DND-41 (cell line): ENCODE measurements around the gene MRPL1.

Experiments
- ATAC-seq: fragments of 200-7000 bp; cut with Tn5 transposase; 3 replicates; pipeline ENCODE4 v1.9.1; 2021; ENCODE audit warnings: low read depth; ENCODE audit not compliant: insufficient read depth
- DNase-seq: peaks from one replicate; pipeline ENCODE4 v3.0.0-alpha.2; 2020
- H2AFZ ChIP-seq: 2 replicates; pipeline ENCODE4 v1.6.0; 2012; ENCODE audit warnings: low read depth, low read length
- H3K27ac ChIP-seq: 2 replicates; pipeline ENCODE4 v1.5.1; 2012; ENCODE audit warnings: low read length, inconsistent platforms
- H3K27me3 ChIP-seq: fragments of 200-600 bp; sonication (generic); 2 replicates; pipeline ENCODE4 v1.6.0; 2012; ENCODE audit warnings: low read length, mild to moderate bottlenecking, inconsistent platforms; ENCODE audit not compliant: insufficient read depth, poor library complexity
- H3K36me3 ChIP-seq: 2 replicates; pipeline ENCODE4 v1.5.1; 2012; ENCODE audit warnings: low read length, inconsistent platforms; ENCODE audit not compliant: insufficient read depth
- H3K4me1 ChIP-seq: 2 replicates; pipeline ENCODE4 v1.5.1; 2012; ENCODE audit warnings: mild to moderate bottlenecking, low read length; ENCODE audit not compliant: insufficient read depth
- H3K4me2 ChIP-seq: 2 replicates; pipeline ENCODE4 v1.6.0; 2012; ENCODE audit warnings: mild to moderate bottlenecking, moderate library complexity, low read length, inconsistent platforms; ENCODE audit not compliant: insufficient read depth
- H3K4me3 ChIP-seq, 2 experiments: fragments of 200-600 bp in 1 of 2; shearing (Covaris generic) in 1 of 2; 2 replicates each; pipeline ENCODE4 v1.5.1; 2012 to 2016; ENCODE audit warnings: inconsistent platforms in 2 of 2, low read length in 2 of 2, mild to moderate bottlenecking in 2 of 2, low read depth in 1 of 2, moderate library complexity in 1 of 2
- H3K79me2 ChIP-seq: 2 replicates; pipeline ENCODE4 v1.6.0; 2012; ENCODE audit warnings: low read length, inconsistent platforms; ENCODE audit not compliant: insufficient read depth
- H3K9ac ChIP-seq: 2 replicates; pipeline ENCODE4 v1.6.0; 2012; ENCODE audit warnings: low read depth, mild to moderate bottlenecking, inconsistent platforms, low read length, moderate library complexity
- H3K9me3 ChIP-seq: 2 replicates; pipeline ENCODE4 v1.5.1; 2012; ENCODE audit warnings: low read length, moderate library complexity, mild to moderate bottlenecking, inconsistent platforms; ENCODE audit not compliant: insufficient read depth, severe bottlenecking
- H4K20me1 ChIP-seq: 2 replicates; pipeline ENCODE4 v1.6.0; 2012; ENCODE audit warnings: low read length; ENCODE audit not compliant: insufficient read depth
- EZH2 ChIP-seq: IDR thresholded peaks from 3 replicates; pipeline ENCODE4 v1.6.1; 2012; ENCODE audit warnings: borderline replicate concordance, low read depth, mild to moderate bottlenecking, moderate library complexity, low read length, inconsistent platforms; ENCODE audit not compliant: severe bottlenecking
- TF ChIP-seq, protein P1 (sequence below): IDR thresholded peaks from 2 replicates; pipeline ENCODE4 v1.5.1; 2012; ENCODE audit warnings: borderline replicate concordance, low read length, moderate library complexity, mild to moderate bottlenecking; ENCODE audit not compliant: poor library complexity, severe bottlenecking; ENCODE audit errors: extremely low read depth

The MRPL1 gene

DNA sequence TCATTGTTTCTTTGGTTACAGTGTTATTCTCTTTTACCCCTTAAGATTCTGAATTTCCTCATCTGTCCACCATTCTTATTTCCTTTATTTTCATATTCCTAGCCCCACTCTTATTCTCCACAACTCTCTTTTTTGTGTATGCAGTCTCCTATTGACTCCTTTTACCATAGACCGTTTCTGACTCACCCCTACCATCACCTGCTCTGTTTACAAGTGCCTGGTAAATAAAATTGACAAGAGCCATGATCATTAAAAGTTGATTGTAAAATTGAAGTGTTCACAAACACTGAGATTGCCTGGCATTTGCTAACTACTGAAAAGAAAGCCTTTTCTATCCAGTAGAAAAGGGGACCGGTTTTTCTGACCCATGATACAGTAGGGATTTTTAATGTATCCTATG, 54.4 kb downstream of the MRPL1 start:
- Histone ChIP-seq H3K9me3 (no peaks in the 10 kb centered on the region), H3K27me3 (no peaks in the 10 kb centered on the region), H4K20me1 (no peaks in the 10 kb centered on the region), H3K4me1 (no peaks in the 10 kb centered on the region), H2AFZ (no peak overlapping the region), H3K4me2 (no peak overlapping the region), H3K79me2 (no peaks in the 10 kb centered on the region), H3K9ac (no peak overlapping the region), H3K27ac (no peak overlapping the region), H3K36me3 (peaks cover 6% of the 10 kb centered on the region; the same call in 1 of the 2 replicates), H3K4me3 (no peak overlapping the region)
- no peak for TF ChIP-seq EZH2
- TF ChIP-seq, protein P1, sequence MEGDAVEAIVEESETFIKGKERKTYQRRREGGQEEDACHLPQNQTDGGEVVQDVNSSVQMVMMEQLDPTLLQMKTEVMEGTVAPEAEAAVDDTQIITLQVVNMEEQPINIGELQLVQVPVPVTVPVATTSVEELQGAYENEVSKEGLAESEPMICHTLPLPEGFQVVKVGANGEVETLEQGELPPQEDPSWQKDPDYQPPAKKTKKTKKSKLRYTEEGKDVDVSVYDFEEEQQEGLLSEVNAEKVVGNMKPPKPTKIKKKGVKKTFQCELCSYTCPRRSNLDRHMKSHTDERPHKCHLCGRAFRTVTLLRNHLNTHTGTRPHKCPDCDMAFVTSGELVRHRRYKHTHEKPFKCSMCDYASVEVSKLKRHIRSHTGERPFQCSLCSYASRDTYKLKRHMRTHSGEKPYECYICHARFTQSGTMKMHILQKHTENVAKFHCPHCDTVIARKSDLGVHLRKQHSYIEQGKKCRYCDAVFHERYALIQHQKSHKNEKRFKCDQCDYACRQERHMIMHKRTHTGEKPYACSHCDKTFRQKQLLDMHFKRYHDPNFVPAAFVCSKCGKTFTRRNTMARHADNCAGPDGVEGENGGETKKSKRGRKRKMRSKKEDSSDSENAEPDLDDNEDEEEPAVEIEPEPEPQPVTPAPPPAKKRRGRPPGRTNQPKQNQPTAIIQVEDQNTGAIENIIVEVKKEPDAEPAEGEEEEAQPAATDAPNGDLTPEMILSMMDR = no peak
- ATAC-seq (no peak), DNase-seq (no peak)

DNA sequence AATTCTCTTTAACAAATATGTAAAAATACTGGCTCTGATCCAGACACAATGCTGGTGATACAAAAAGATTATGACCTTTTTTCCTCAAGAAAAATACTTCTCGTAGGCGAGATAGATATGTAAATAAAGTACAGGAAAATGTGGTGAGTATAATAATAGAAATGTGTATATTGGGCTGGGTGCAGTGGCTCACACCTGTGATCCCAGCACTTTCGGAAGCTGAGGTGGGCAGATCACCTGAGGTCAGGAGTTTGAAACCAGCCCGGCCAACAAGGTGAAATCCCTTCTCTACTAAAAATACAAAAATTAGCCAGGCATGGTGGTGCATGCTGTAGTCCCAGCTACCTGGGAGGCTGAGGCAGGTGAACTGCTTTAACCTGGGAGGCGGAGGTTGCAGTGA, 55.0 kb downstream of the MRPL1 start:
- Histone ChIP-seq H3K9ac (no peak overlapping the region), H2AFZ (no peak overlapping the region), H3K4me2 (no peak overlapping the region), H3K4me3 (no peak overlapping the region), H3K27ac (no peak overlapping the region), H3K27me3 (no peaks in the 10 kb centered on the region), H4K20me1 (no peaks in the 10 kb centered on the region), H3K9me3 (no peaks in the 10 kb centered on the region), H3K36me3 (peaks cover 4% of the 10 kb centered on the region; the same call in 1 of the 2 replicates), H3K4me1 (no peaks in the 10 kb centered on the region), H3K79me2 (no peaks in the 10 kb centered on the region)
- no peak for DNase-seq
- ATAC-seq = no peak
- TF ChIP-seq, protein P1 = no peak
- no peak for TF ChIP-seq EZH2

DNA sequence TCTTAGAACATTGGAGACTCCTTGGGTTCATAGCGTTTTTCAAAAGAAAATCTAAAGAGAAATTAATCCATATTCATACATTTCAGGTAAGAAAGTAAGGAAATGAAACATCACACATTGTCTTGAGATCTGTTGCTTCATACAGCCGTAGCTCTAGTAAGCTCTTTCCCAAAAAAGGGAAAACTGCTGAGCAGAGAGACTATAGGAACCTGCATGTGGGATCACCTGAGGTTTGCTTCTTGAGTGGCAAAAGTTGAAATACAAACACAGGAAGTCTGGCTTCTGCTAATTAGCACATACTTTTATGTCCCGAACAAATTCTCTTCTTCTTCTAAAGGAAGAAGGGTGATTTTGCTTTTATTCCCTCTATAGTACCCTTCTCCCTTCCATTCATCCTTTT, 57.7 kb downstream of the MRPL1 start:
- Histone ChIP-seq H3K9ac (no peak overlapping the region), H3K4me2 (no peak overlapping the region), H3K4me3 (no peak overlapping the region), H3K9me3 (no peaks in the 10 kb centered on the region), H2AFZ (no peak overlapping the region), H3K27ac (no peak overlapping the region), H3K36me3 (peaks cover 2% of the 10 kb centered on the region; the same call in 1 of the 2 replicates), H3K4me1 (no peaks in the 10 kb centered on the region), H3K27me3 (no peaks in the 10 kb centered on the region), H3K79me2 (no peaks in the 10 kb centered on the region), H4K20me1 (no peaks in the 10 kb centered on the region)
- DNase-seq (no peak), ATAC-seq (no peak)
- TF ChIP-seq, protein P1 = no peak
- TF ChIP-seq EZH2 = no peak

DNA sequence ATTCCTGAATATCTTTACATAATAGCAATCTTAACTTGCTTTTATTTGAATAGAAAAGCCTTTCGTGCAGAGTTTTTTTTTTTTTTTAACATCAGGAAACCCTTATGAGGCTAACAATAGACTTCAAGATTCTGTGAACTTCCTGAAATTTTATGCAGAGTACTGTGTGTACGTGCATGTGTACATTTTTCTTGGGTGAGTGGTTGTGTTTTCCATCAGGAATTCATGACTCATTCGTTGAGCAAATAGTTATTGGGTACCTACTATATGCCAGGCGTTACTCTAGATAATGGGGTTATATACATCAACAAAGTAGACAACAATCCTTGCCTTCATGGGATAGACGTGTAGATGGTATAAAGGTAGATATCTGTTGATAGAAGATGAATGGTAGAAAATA, 59.1 kb downstream of the MRPL1 start:
- no peak for ATAC-seq
- Histone ChIP-seq H2AFZ (no peak overlapping the region), H3K4me3 (no peak overlapping the region), H3K9ac (no peak overlapping the region), H3K27me3 (no peaks in the 10 kb centered on the region), H3K27ac (no peak overlapping the region), H3K79me2 (no peaks in the 10 kb centered on the region), H4K20me1 (no peaks in the 10 kb centered on the region), H3K9me3 (no peaks in the 10 kb centered on the region), H3K4me2 (no peak overlapping the region), H3K36me3 (peaks cover 2% of the 10 kb centered on the region; the same call in 1 of the 2 replicates), H3K4me1 (no peaks in the 10 kb centered on the region)
- DNase-seq = no peak
- no peak for TF ChIP-seq EZH2
- TF ChIP-seq, protein P1 = no peak
